Activated naive CD4-positive, alpha-beta T cell treated with anti-CD3 and anti-CD28 coated beads, Interleukin-2, amount 50 U/mL, for 24 hours (primary cell): ENCODE data around the gene ARID3C.

Source experiments
- H3K27ac Mint-ChIP-seq: one replicate; pipeline ENCODE4 v1.8.0; 2021; ENCODE audit warnings: mild to moderate bottlenecking, mixed read lengths
- H3K27me3 Mint-ChIP-seq: one replicate; pipeline ENCODE4 v1.8.0; 2021; ENCODE audit warnings: mixed read lengths
- H3K36me3 Mint-ChIP-seq: one replicate; pipeline ENCODE4 v1.8.0; 2021; ENCODE audit warnings: mixed read lengths
- H3K4me1 Mint-ChIP-seq: one replicate; pipeline ENCODE4 v1.8.0; 2021; ENCODE audit warnings: mixed read lengths
- H3K4me3 Mint-ChIP-seq: one replicate; pipeline ENCODE4 v1.8.0; 2021; ENCODE audit warnings: mild to moderate bottlenecking, mixed read lengths
- H3K9me3 Mint-ChIP-seq: one replicate; pipeline ENCODE4 v1.8.0; 2021; ENCODE audit warnings: mixed read lengths

ARID3C gene, protein sequence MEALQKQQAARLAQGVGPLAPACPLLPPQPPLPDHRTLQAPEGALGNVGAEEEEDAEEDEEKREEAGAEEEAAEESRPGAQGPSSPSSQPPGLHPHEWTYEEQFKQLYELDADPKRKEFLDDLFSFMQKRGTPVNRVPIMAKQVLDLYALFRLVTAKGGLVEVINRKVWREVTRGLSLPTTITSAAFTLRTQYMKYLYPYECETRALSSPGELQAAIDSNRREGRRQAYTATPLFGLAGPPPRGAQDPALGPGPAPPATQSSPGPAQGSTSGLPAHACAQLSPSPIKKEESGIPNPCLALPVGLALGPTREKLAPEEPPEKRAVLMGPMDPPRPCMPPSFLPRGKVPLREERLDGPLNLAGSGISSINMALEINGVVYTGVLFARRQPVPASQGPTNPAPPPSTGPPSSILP

GRCh38 chr9:34628656-34629490 is at the start of gene ARID3C:
TSS of gene ARID3C (minus strand) at chr9:34629066. CDS start at chr9:34628014, 1,052 bp downstream.
- peaks cover 25% of the 10 kb centered on the region for H3K4me1 Mint-ChIP-seq
- H3K9me3 Mint-ChIP-seq, result no peaks in the 10 kb centered on the region
- H3K4me3 Mint-ChIP-seq, result peak within 1 kb of the TSS; percentile 91
- peak within 1 kb of the TSS; percentile 65 for H3K27ac Mint-ChIP-seq
- peaks cover 41% of the 10 kb centered on the region for H3K27me3 Mint-ChIP-seq
- H3K36me3 Mint-ChIP-seq, result peaks cover 2% of the 10 kb centered on the region

DNA sequence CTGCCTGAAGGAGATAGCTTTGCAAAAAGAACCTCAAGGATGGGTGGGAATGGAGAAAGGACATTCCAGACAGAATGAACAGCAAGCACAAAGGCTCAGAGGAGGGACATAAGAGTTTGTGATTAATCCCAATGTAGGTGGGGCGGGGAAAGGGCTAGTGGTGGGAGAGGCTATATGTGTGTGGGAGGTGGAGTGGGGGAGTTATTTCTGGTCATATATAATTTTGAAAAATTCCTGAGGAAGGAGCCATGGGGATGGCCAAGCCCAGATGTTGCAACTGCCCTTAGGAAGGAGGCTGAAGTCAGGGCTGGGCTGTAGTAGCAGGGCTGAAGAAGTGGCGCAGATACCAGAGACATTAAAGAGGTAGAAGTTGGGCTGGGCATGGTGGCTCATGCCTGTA is 47.0 kb upstream of the ARID3C start:
- Mint-ChIP-seq H3K4me3 (no peak overlapping the region), H3K36me3 (no peaks in the 10 kb centered on the region), H3K27me3 (no peaks in the 10 kb centered on the region), H3K4me1 (peaks cover 4% of the 10 kb centered on the region), H3K27ac (no peak overlapping the region), H3K9me3 (no peaks in the 10 kb centered on the region)

- Mint-ChIP-seq H3K27me3 (no peaks in the 10 kb centered on the region), H3K36me3 (peaks cover 3% of the 10 kb centered on the region), H3K4me3 (no peak overlapping the region), H3K27ac (no peak overlapping the region), H3K9me3 (no peaks in the 10 kb centered on the region), H3K4me1 (peaks cover 4% of the 10 kb centered on the region)
Measured at GRCh38 chr9:34675048-34675714, 46.3 kb upstream of the ARID3C start.

DNA sequence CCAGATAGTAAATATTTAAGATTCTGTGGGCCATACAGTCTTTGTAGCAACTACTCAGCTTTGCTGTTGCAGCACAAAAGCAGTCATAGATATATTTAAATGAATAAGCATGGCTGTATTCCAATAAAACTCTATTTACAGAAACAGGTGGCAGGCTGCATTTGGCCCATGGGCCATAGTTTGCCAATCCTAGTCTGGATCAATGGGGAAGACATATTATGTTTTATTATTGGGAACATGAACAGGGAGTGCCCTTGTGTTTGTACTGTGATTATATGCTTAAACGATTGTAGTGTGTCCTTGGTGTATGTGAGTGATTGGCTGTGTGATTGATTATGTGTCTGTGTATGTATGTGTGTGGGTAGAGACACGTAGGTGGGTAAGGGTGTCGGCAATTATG is 45.6 kb upstream of the ARID3C start:
- no peak overlapping the region for H3K4me3 Mint-ChIP-seq
- H3K9me3 Mint-ChIP-seq, result peaks cover 3% of the 10 kb centered on the region
- H3K27me3 Mint-ChIP-seq, result no peaks in the 10 kb centered on the region
- peaks cover 6% of the 10 kb centered on the region for H3K36me3 Mint-ChIP-seq
- H3K27ac Mint-ChIP-seq, result no peak overlapping the region
- peaks cover 4% of the 10 kb centered on the region for H3K4me1 Mint-ChIP-seq

DNA sequence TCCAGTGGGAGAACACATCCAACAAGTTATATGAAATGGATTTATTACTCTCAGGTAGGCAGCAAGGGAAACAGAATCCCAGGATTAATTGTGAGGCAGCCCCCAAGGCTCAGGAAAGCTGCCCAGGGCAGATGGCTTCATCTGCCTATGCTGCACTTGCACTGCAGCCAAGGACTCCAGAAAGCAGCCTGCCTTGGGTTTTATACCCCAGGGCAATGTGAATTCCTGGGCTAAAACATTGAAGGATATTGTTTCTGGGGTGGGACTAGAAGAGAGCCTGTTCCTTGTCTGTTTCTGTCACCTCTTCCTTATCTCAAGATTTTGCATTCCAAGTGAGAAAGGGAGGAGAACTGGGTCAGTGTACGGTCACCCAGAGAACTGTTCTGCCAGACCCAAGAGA is 42.4 kb upstream of the ARID3C start:
- H3K27ac Mint-ChIP-seq, result no peak overlapping the region
- no peak overlapping the region for H3K4me3 Mint-ChIP-seq
- peaks cover 12% of the 10 kb centered on the region for H3K36me3 Mint-ChIP-seq
- H3K9me3 Mint-ChIP-seq, result peaks cover 9% of the 10 kb centered on the region
- H3K4me1 Mint-ChIP-seq, result peaks cover 11% of the 10 kb centered on the region
- no peaks in the 10 kb centered on the region for H3K27me3 Mint-ChIP-seq

GRCh38 chr9:34669809-34670562 is 41.1 kb upstream of the ARID3C start:
- H3K27ac Mint-ChIP-seq, result no peak overlapping the region
- H3K9me3 Mint-ChIP-seq, result peaks cover 9% of the 10 kb centered on the region
- H3K36me3 Mint-ChIP-seq, result peaks cover 12% of the 10 kb centered on the region
- peaks cover 11% of the 10 kb centered on the region for H3K4me1 Mint-ChIP-seq
- no peaks in the 10 kb centered on the region for H3K27me3 Mint-ChIP-seq
- no peak overlapping the region for H3K4me3 Mint-ChIP-seq

GRCh38 chr9:34665381-34666250 is 36.8 kb upstream of the ARID3C start:
- peak overlapping the region; percentile 87 for H3K4me3 Mint-ChIP-seq
- H3K9me3 Mint-ChIP-seq, result peaks cover 9% of the 10 kb centered on the region
- H3K27me3 Mint-ChIP-seq, result no peaks in the 10 kb centered on the region
- peaks cover 48% of the 10 kb centered on the region for H3K4me1 Mint-ChIP-seq
- H3K36me3 Mint-ChIP-seq, result peaks cover 12% of the 10 kb centered on the region
- peak overlapping the region; percentile 27 for H3K27ac Mint-ChIP-seq

DNA sequence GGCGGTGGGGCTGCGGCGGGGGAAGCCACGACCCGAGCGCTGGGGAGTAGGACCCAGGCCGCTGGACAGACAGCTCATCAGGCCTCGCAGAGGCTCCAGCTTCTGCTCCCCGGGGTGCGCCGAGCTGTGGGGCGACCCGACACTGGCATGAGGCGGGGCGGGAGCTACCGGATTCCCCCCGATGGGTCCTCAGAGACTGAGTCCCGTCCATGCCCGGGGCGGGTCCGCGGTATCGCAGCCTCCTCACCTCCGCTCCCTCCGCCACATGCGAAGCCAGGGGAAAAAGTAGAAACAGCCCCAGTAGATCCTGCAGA is 36.2 kb upstream of the ARID3C start:
- Mint-ChIP-seq H3K9me3 (peaks cover 9% of the 10 kb centered on the region), H3K4me1 (peaks cover 50% of the 10 kb centered on the region), H3K27ac (no peak overlapping the region), H3K36me3 (peaks cover 11% of the 10 kb centered on the region), H3K27me3 (no peaks in the 10 kb centered on the region), H3K4me3 (peak overlapping the region; percentile 87)

DNA sequence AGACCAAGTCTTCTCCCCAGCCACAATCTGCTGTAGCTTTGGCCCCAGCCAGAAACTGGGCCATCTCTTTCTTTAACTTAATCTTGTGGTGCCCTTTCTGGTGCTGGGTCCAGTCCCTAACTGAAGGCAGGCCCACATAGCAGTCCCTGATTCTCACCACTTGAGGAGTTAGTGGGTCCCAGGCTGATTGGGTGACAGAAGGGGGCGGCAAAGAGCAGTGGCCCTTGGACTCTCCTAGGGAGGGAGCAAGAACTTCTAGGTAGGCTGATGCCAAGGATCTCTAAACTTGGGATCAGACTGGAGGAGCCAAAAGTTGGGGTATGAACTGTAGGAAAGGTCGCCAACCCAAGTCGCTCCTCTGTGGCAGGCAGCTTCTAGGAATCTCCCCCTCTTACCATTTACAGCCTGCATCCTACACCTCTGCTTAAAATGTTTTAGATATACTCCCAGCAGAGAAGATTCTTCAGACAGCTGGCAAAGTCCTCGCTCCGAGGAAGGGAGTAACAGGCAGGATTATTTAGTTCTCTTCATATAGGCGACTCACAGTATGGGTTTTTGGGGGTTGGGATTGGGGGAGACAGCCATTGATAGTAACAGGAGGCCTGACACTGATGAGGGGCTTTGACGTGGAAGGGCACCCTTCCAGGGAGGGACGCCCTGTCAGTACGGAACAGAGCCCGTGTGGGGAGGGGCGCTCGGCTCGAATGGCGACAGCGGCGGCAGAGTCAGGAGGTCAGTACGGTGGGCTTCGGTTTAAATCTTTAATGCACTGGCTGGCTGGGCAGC is 35.6 kb upstream of the ARID3C start:
- Mint-ChIP-seq H3K27me3 (no peaks in the 10 kb centered on the region), H3K27ac (peak overlapping the region; percentile 84), H3K4me3 (peak overlapping the region; percentile 87), H3K9me3 (peaks cover 6% of the 10 kb centered on the region), H3K36me3 (peaks cover 8% of the 10 kb centered on the region), H3K4me1 (peaks cover 50% of the 10 kb centered on the region)

GRCh38 chr9:34663303-34663605 is 34.4 kb upstream of the ARID3C start:
- Mint-ChIP-seq H3K27me3 (no peaks in the 10 kb centered on the region), H3K27ac (peak overlapping the region; percentile 84), H3K9me3 (no peaks in the 10 kb centered on the region), H3K4me1 (peaks cover 50% of the 10 kb centered on the region), H3K4me3 (peak overlapping the region; percentile 26), H3K36me3 (peaks cover 2% of the 10 kb centered on the region)

- peaks cover 2% of the 10 kb centered on the region for H3K36me3 Mint-ChIP-seq
- H3K27ac Mint-ChIP-seq, result peak within 1 kb of the TSS; percentile 84
- H3K4me3 Mint-ChIP-seq, result peak within 1 kb of the TSS; percentile 26
- no peaks in the 10 kb centered on the region for H3K27me3 Mint-ChIP-seq
- H3K9me3 Mint-ChIP-seq, result no peaks in the 10 kb centered on the region
- H3K4me1 Mint-ChIP-seq, result peaks cover 50% of the 10 kb centered on the region
Measured at GRCh38 chr9:34662526-34663302, 33.8 kb upstream of the ARID3C start, which contains the start of gene CCL27. TSS of gene CCL27 (minus strand) at chr9:34662657. CDS start at chr9:34662633, 24 bp downstream.

DNA sequence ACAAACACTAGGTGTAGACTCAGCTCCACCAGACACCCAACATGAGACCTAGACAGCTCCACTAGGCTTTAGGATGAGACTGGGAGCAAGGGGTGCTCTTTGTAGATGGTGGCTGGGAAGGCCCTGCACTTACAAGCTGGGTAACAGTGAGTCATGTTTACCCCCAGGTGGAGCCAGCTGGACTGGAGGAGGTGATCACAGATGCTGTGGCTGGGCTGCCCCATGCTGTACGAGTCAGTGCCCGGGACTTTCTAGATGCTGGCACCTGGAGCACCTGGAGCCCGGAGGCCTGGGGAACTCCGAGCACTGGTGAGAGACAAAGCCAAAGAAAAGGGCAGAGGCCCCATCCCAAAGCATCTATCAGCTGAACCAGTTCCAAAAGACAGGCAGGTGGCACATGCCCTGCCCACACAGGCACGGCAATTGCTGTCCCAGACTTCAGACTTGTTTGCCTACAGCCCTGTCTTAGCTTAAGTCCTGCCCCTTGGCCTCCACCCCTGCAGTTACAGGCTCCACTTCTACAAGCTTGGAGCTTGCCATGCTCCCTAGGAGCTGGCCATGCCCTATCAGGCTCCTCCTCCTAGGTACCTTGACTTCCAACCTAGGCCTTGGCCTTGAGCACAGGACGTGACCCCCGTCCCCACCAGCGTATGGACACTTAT is 30.9 kb upstream of the ARID3C start:
- Mint-ChIP-seq H3K9me3 (no peaks in the 10 kb centered on the region), H3K4me3 (no peak overlapping the region), H3K27ac (no peak overlapping the region), H3K27me3 (no peaks in the 10 kb centered on the region), H3K4me1 (peaks cover 48% of the 10 kb centered on the region), H3K36me3 (peaks cover 2% of the 10 kb centered on the region)

GRCh38 chr9:34658461-34658860 is 29.6 kb upstream of the ARID3C start:
- Mint-ChIP-seq H3K4me1 (peaks cover 41% of the 10 kb centered on the region), H3K4me3 (no peak overlapping the region), H3K27me3 (no peaks in the 10 kb centered on the region), H3K27ac (no peak overlapping the region), H3K36me3 (peaks cover 2% of the 10 kb centered on the region), H3K9me3 (no peaks in the 10 kb centered on the region)
